ENCODE measurements around the gene NOTCH4.

DNA sequence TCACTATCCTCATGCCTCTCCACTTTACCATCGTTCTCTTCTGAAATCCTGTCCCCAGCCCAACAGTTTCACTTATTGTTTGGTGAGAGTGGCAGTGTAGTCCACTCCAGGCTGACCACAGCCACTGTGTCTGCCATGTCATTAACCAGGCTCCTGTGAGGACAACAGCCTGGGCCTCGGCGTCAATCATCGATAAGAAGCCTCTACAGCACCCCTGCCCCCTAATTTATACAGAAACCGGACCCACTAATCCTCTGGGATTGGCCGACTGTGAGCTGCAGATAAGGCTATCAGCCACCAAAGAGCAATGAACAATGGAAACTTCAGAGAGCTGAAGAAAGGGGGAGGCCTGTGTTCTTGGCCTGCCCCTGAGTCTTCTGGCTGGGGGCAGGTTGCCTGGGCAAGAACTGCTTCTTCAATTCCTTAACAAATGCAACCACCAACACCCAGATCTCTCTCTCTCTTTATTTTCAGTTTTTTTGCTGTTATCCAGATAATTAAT, 56.1 kb downstream of the NOTCH4 start:
- TF ChIP-seq, protein P1, sequence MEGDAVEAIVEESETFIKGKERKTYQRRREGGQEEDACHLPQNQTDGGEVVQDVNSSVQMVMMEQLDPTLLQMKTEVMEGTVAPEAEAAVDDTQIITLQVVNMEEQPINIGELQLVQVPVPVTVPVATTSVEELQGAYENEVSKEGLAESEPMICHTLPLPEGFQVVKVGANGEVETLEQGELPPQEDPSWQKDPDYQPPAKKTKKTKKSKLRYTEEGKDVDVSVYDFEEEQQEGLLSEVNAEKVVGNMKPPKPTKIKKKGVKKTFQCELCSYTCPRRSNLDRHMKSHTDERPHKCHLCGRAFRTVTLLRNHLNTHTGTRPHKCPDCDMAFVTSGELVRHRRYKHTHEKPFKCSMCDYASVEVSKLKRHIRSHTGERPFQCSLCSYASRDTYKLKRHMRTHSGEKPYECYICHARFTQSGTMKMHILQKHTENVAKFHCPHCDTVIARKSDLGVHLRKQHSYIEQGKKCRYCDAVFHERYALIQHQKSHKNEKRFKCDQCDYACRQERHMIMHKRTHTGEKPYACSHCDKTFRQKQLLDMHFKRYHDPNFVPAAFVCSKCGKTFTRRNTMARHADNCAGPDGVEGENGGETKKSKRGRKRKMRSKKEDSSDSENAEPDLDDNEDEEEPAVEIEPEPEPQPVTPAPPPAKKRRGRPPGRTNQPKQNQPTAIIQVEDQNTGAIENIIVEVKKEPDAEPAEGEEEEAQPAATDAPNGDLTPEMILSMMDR (IDR thresholded peaks at IDR 0.05), result no peak
- no peak for TF ChIP-seq ZFX (IDR thresholded peaks at IDR 0.05; ENCODE audit: borderline replicate concordance)

All from 22Rv1 (cell line).